ENCODE data around the gene MTA3. TPM values are rescaled to one million over a fixed set of nuclear protein-coding genes. Genes with fewer than 3 reads are reported as not detected.
"Not testable (repeated sequence)": the region's sequence is repeated elsewhere in the genome, so short reads cannot be mapped to it uniquely, and the experiment has no call there.

Gene MTA3
- total and polyA plus RNA-seq, 2 of the 8 experiments (the other 6 are each of a cell fraction or from before 2014, with no cell fraction given): 125 to 184 TPM

GRCh38 chr2:42731316-42731715, 162.9 kb downstream of the MTA3 start:
- H4K20me1 ChIP-seq (replicated peaks in 1 of 2; ENCODE audit: control insufficient read depth in 1 of 2, insufficient read depth in 2 of 2, low read length in 2 of 2); H2BK120ac ChIP-seq (replicated peaks; ENCODE audit: low read depth, low read length); H3K4ac ChIP-seq (replicated peaks; ENCODE audit: insufficient read length, low read depth, low read length); H2BK12ac ChIP-seq (ENCODE audit: low read depth, low read length); H3K36me3 ChIP-seq (ENCODE audit: control insufficient read depth in 2 of 4, insufficient read depth in 4 of 4, low read length in 3 of 4); H3K4me1 ChIP-seq (replicated peaks in 1 of 4; ENCODE audit: control insufficient read depth in 3 of 4, insufficient read depth in 4 of 4, low read length in 3 of 4); H3K4me2 ChIP-seq (ENCODE audit: insufficient read depth in 1 of 2, low read depth in 2 of 2, low read length in 2 of 2); H3K23ac ChIP-seq (ENCODE audit: insufficient read length); H2BK5ac ChIP-seq (ENCODE audit: low read depth, low read length); H3K18ac ChIP-seq (ENCODE audit: extremely low read depth, low read length); H2BK15ac ChIP-seq (ENCODE audit: low read length); H4K5ac ChIP-seq (ENCODE audit: insufficient read length, low read depth, low read length); POLR2A ChIA-PET (ENCODE audit: partially characterized antibody); H3K9ac ChIP-seq (replicated peaks in 1 of 4; ENCODE audit: extremely low read depth in 1 of 4, low read depth in 3 of 4, low read length in 3 of 4); H3K56ac ChIP-seq (replicated peaks; ENCODE audit: insufficient read length, low read depth, low read length); H2AK5ac ChIP-seq (ENCODE audit: low read depth, low read length); H3K14ac ChIP-seq (ENCODE audit: insufficient read length); H3K79me2 ChIP-seq (ENCODE audit: control insufficient read depth in 1 of 2, insufficient read depth in 2 of 2, low read length in 2 of 2); H4K91ac ChIP-seq (replicated peaks; ENCODE audit: insufficient read length, low read length); H4K8ac ChIP-seq (ENCODE audit: extremely low read depth, insufficient read depth, low read length); DNase-seq (ENCODE audit: low read depth in 1 of 2, low spot score in 2 of 2); H3K23me2 ChIP-seq (ENCODE audit: low read depth, low read length); H3K4me3 ChIP-seq (ENCODE audit: extremely low read depth in 1 of 4, insufficient read depth in 2 of 4, low read depth in 3 of 4, low read length in 4 of 4); H3K79me1 ChIP-seq (ENCODE audit: low read depth, low read length); H2AFZ ChIP-seq (ENCODE audit: low read length); H3K27me3 ChIP-seq (replicated peaks in 1 of 4; ENCODE audit: control insufficient read depth in 3 of 4, extremely low read depth in 1 of 4, insufficient read depth in 3 of 4, low read length in 3 of 4); FAIRE-seq; H3K27ac ChIP-seq (ENCODE audit: low read depth, low read length); H2BK20ac ChIP-seq (ENCODE audit: low read length); H3K9me3 ChIP-seq (ENCODE audit: insufficient read depth in 2 of 2, low read depth in 1 of 2, low read length in 1 of 2); CTCF ChIA-PET (ENCODE audit: partially characterized antibody): not testable (repeated sequence)
- 96% methylated on average over 4 of the region's 4 CpGs; no CpG with 5 or more reads in 1 of the 2 experiments for WGBS, 2 experiments (ENCODE audit: extremely low coverage in 1 of 2, insufficient coverage in 1 of 2, insufficient read length in 1 of 2, insufficient replicate concordance in 2 of 2, low coverage in 1 of 2, low lambda C conversion rate in 2 of 2, missing lambda C conversion rate in 1 of 2)

All from H1 (cell line).